ACC112 (cell line): ENCODE results near the gene NPAS3.

Experiments used
- H2AFZ ChIP-seq: fragments of 200-600 bp; sonication (generic); one replicate; pipeline ENCODE4 v1.6.0; 2017; ENCODE audit warnings: antibody characterized with exemption, low read length; ENCODE audit not compliant: unreplicated experiment
- H3K27ac ChIP-seq: fragments of 200-600 bp; sonication (generic); 2 replicates; pipeline ENCODE4 v1.5.1; 2014; ENCODE audit warnings: low read depth, mild to moderate bottlenecking, antibody characterized with exemption, low read length, moderate library complexity
- H3K27me3 ChIP-seq: fragments of 200-600 bp; sonication (generic); 2 replicates; pipeline ENCODE4 v1.6.1; 2014; ENCODE audit warnings: mild to moderate bottlenecking, antibody characterized with exemption, low read length, moderate library complexity, mixed read lengths; ENCODE audit not compliant: insufficient read depth
- H3K36me3 ChIP-seq: fragments of 200-600 bp; sonication (generic); 2 replicates; pipeline ENCODE4 v1.6.1; 2016; ENCODE audit warnings: mild to moderate bottlenecking, antibody characterized with exemption, low read length, moderate library complexity, mixed read lengths; ENCODE audit not compliant: insufficient read depth
- H3K4me1 ChIP-seq: fragments of 200-600 bp; sonication (generic); one replicate; pipeline ENCODE4 v1.6.1; 2016; ENCODE audit warnings: low read length, mixed read lengths; ENCODE audit not compliant: insufficient read depth, unreplicated experiment, control insufficient read depth
- H3K4me3 ChIP-seq: fragments of 200-600 bp; sonication (generic); 2 replicates; pipeline ENCODE4 v1.5.1; 2014; ENCODE audit warnings: mild to moderate bottlenecking, low read depth, low read length
- H3K79me2 ChIP-seq: fragments of 200-600 bp; sonication (generic); one replicate; pipeline ENCODE4 v1.6.0; 2016; ENCODE audit warnings: low read length; ENCODE audit not compliant: control insufficient read depth, unreplicated experiment, insufficient read depth

Gene NPAS3

GRCh38 chr14:33165926-33166289, 227.2 kb downstream of the NPAS3 start:
- no peak overlapping the region for H3K4me3 ChIP-seq
- H3K27me3 ChIP-seq = no peaks in the 10 kb centered on the region
- no peaks in the 10 kb centered on the region for H3K79me2 ChIP-seq
- H3K27ac ChIP-seq = no peak overlapping the region
- H2AFZ ChIP-seq = no peak overlapping the region
- H3K36me3 ChIP-seq = no peaks in the 10 kb centered on the region
- H3K4me1 ChIP-seq = no peaks in the 10 kb centered on the region

DNA sequence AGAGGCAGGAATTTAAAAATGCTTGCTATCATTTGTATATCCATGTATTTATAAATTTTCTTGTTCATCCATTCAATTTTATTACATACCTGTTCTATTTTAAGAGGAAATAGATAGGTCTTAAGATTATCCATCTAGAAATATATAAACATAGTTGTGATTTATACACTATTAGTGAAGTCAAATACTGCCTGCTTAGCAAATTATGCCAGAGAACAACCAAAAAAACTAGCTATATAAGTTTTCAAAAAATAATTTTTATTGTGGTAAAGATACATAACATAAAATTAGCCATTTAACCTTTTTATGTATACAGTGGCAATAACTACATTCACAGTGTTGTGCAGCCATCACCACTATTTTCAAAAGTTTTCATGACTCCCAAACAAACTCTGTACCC, 237.3 kb downstream of the NPAS3 start:
- Histone ChIP-seq H3K4me1 (no peaks in the 10 kb centered on the region), H3K27me3 (no peaks in the 10 kb centered on the region), H3K36me3 (no peaks in the 10 kb centered on the region), H3K27ac (no peak overlapping the region), H2AFZ (no peak overlapping the region), H3K4me3 (no peak overlapping the region), H3K79me2 (no peaks in the 10 kb centered on the region)

DNA sequence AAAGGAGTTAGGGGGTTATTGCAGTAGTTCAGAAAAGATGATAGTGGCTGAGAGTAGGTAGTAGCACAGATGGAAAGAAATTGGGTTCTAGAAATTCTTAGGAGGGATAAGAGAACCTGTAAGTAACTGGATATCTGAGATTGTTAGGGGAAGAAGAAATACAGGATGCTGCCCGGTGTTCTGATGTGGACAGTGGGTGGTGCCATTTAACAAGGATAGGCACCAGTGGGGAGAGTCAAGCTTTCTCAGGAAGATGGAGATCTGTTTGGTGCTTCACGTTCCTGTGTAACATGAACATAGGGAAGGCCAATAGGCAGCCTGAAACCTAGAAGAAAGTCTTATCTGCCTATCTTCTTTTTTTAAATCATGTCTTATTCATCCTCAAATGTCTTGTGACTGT, 245.9 kb downstream of the NPAS3 start:
- no peaks in the 10 kb centered on the region for H3K36me3 ChIP-seq
- H3K4me1 ChIP-seq = peaks cover 6% of the 10 kb centered on the region
- H2AFZ ChIP-seq = no peak overlapping the region
- no peak overlapping the region for H3K27ac ChIP-seq
- peaks cover 46% of the 10 kb centered on the region for H3K27me3 ChIP-seq
- H3K4me3 ChIP-seq = no peak overlapping the region
- no peaks in the 10 kb centered on the region for H3K79me2 ChIP-seq

GRCh38 chr14:33186656-33187055, 248.0 kb downstream of the NPAS3 start:
- peaks cover 6% of the 10 kb centered on the region for H3K4me1 ChIP-seq
- H3K27me3 ChIP-seq = peaks cover 60% of the 10 kb centered on the region
- H3K36me3 ChIP-seq = no peaks in the 10 kb centered on the region
- H2AFZ ChIP-seq = no peak overlapping the region
- H3K4me3 ChIP-seq = no peak overlapping the region
- no peak overlapping the region for H3K27ac ChIP-seq
- H3K79me2 ChIP-seq = no peaks in the 10 kb centered on the region

- H3K27ac ChIP-seq = no peak overlapping the region
- no peaks in the 10 kb centered on the region for H3K36me3 ChIP-seq
- no peak overlapping the region for H2AFZ ChIP-seq
- no peak overlapping the region for H3K4me3 ChIP-seq
- no peaks in the 10 kb centered on the region for H3K79me2 ChIP-seq
- H3K4me1 ChIP-seq = peaks cover 6% of the 10 kb centered on the region
- H3K27me3 ChIP-seq = peaks cover 77% of the 10 kb centered on the region
Observed at GRCh38 chr14:33188880-33189279, 250.2 kb downstream of the NPAS3 start.

GRCh38 chr14:33191855-33192254, 253.2 kb downstream of the NPAS3 start:
- no peak overlapping the region for H3K27ac ChIP-seq
- H3K79me2 ChIP-seq = no peaks in the 10 kb centered on the region
- no peak overlapping the region for H2AFZ ChIP-seq
- no peaks in the 10 kb centered on the region for H3K36me3 ChIP-seq
- H3K27me3 ChIP-seq = peaks cover 60% of the 10 kb centered on the region
- no peak overlapping the region for H3K4me3 ChIP-seq
- peaks cover under 1% of the 10 kb centered on the region for H3K4me1 ChIP-seq

DNA sequence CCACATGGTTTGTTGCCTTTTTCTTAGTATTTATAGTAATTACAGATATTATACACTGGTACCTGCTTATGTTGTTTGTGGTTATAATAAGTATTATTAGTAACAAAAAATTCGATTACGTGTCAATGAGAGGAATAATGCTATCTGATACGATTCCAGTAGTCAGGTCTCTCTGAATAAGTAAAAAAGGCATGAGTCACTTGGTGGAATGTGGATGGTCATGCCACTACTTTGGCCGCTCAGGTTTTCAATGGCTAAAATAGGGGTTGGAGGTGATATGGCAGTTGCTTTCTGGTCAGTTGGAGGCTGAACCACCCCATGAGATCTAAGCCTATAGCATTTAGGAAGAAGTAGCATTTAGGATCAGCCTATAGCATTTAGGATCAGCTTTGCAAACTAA, 255.9 kb downstream of the NPAS3 start:
- Histone ChIP-seq H3K4me1 (no peaks in the 10 kb centered on the region), H3K4me3 (no peak overlapping the region), H3K36me3 (no peaks in the 10 kb centered on the region), H3K27me3 (peaks cover 43% of the 10 kb centered on the region), H2AFZ (no peak overlapping the region), H3K27ac (no peak overlapping the region), H3K79me2 (no peaks in the 10 kb centered on the region)

GRCh38 chr14:33198684-33199083, 260.0 kb downstream of the NPAS3 start:
- Histone ChIP-seq H3K4me1 (no peaks in the 10 kb centered on the region), H2AFZ (no peak overlapping the region), H3K4me3 (no peak overlapping the region), H3K79me2 (no peaks in the 10 kb centered on the region), H3K27ac (no peak overlapping the region), H3K27me3 (peaks cover 8% of the 10 kb centered on the region; the same call in 1 of the 2 replicates), H3K36me3 (no peaks in the 10 kb centered on the region)

GRCh38 chr14:33201116-33201515, 262.4 kb downstream of the NPAS3 start:
- Histone ChIP-seq H3K27me3 (peaks cover 17% of the 10 kb centered on the region), H2AFZ (no peak overlapping the region), H3K4me1 (no peaks in the 10 kb centered on the region), H3K4me3 (no peak overlapping the region), H3K27ac (no peak overlapping the region), H3K36me3 (no peaks in the 10 kb centered on the region), H3K79me2 (no peaks in the 10 kb centered on the region)

GRCh38 chr14:33206981-33207380, 268.3 kb downstream of the NPAS3 start:
- Histone ChIP-seq H3K4me1 (no peaks in the 10 kb centered on the region), H3K4me3 (no peak overlapping the region), H2AFZ (no peak overlapping the region), H3K27me3 (peaks cover 64% of the 10 kb centered on the region), H3K79me2 (no peaks in the 10 kb centered on the region), H3K36me3 (no peaks in the 10 kb centered on the region), H3K27ac (no peak overlapping the region)

- Histone ChIP-seq H2AFZ (no peak overlapping the region), H3K4me3 (no peak overlapping the region), H3K27me3 (peaks cover 69% of the 10 kb centered on the region), H3K4me1 (no peaks in the 10 kb centered on the region), H3K27ac (no peak overlapping the region), H3K79me2 (no peaks in the 10 kb centered on the region), H3K36me3 (no peaks in the 10 kb centered on the region)
Observed at GRCh38 chr14:33207467-33208017, 268.9 kb downstream of the NPAS3 start.
